HEK293T (cell line): ENCODE results near the gene LPIN1.

ENCODE experiments used
- ARNT ChIP-seq: fragments of 450-650 bp; IDR thresholded peaks from 2 replicates; pipeline ENCODE4 v1.6.1; 2017; ENCODE audit warnings: mild to moderate bottlenecking
- BHLHE40 ChIP-seq: fragments of 450-650 bp; IDR thresholded peaks from 2 replicates; pipeline ENCODE4 v1.6.1; 2016; ENCODE audit warnings: mild to moderate bottlenecking, moderate library complexity, borderline replicate concordance
- CTBP1 ChIP-seq: fragments of 450-650 bp; IDR thresholded peaks from 2 replicates; pipeline ENCODE4 v1.6.1; 2016; ENCODE audit warnings: borderline replicate concordance
- ELF4 ChIP-seq: fragments of 450-650 bp; IDR thresholded peaks from 2 replicates; pipeline ENCODE4 v1.6.1; 2017; ENCODE audit warnings: antibody characterized with exemption
- FOXA1 ChIP-seq: fragments of 450-650 bp; IDR thresholded peaks from 2 replicates; pipeline ENCODE4 v1.6.1; 2016; ENCODE audit warnings: mild to moderate bottlenecking
- FOXK2 ChIP-seq: fragments of 450-650 bp; IDR thresholded peaks from 2 replicates; pipeline ENCODE4 v1.6.1; 2016; ENCODE audit warnings: mild to moderate bottlenecking
- FOXM1 ChIP-seq: fragments of 450-650 bp; IDR thresholded peaks from 2 replicates; pipeline ENCODE4 v1.6.1; 2017; ENCODE audit warnings: mild to moderate bottlenecking, borderline replicate concordance
- HDGF ChIP-seq: fragments of 450-650 bp; IDR thresholded peaks from 2 replicates; pipeline ENCODE4 v1.6.1; 2017; ENCODE audit warnings: antibody characterized with exemption, borderline replicate concordance
- L3MBTL2 ChIP-seq: fragments of 450-650 bp; conservative IDR thresholded peaks from 2 replicates; pipeline ENCODE4 v1.6.1; 2016; ENCODE audit warnings: mild to moderate bottlenecking
- LEF1 ChIP-seq: fragments of 450-650 bp; IDR thresholded peaks from 2 replicates; pipeline ENCODE4 v1.6.1; 2017; ENCODE audit warnings: mild to moderate bottlenecking, borderline replicate concordance
- SP1 ChIP-seq: fragments of 450-650 bp; IDR thresholded peaks from 2 replicates; pipeline ENCODE4 v1.6.1; 2017
- SUZ12 ChIP-seq: fragments of 450-650 bp; IDR thresholded peaks from 2 replicates; pipeline ENCODE4 v1.6.1; 2016; ENCODE audit warnings: mild to moderate bottlenecking
- TF ChIP-seq, protein P1 (sequence below): fragments of 450-650 bp; IDR thresholded peaks from 2 replicates; pipeline ENCODE4 v1.6.1; 2016

DNA sequence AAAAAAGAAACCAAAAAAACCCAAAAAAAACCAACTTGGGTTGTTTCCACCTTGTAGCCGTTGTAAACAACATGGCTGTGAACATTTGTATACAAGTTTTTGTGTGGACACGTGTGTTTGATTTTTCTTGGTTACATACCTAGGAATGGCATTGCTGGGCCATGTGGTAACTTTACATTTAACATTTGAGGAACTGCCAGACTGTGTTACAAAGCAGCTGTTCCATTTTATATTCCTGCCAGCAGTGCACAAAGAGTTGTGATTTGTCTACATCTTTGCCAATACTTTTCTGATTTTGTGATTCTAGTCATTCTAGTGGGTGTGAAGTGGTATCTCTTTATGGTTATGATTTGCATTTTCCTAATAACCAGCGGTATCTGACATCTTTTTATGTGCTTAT is 22.5 kb downstream of the LPIN1 start:
- TF ChIP-seq SUZ12 (no peak), ELF4 (no peak), HDGF (no peak), L3MBTL2 (no peak), ARNT (no peak), SP1 (no peak), LEF1 (no peak), FOXM1 (no peak), FOXA1 (no peak), BHLHE40 (no peak), CTBP1 (no peak), FOXK2 (no peak)
- TF ChIP-seq, protein P1, sequence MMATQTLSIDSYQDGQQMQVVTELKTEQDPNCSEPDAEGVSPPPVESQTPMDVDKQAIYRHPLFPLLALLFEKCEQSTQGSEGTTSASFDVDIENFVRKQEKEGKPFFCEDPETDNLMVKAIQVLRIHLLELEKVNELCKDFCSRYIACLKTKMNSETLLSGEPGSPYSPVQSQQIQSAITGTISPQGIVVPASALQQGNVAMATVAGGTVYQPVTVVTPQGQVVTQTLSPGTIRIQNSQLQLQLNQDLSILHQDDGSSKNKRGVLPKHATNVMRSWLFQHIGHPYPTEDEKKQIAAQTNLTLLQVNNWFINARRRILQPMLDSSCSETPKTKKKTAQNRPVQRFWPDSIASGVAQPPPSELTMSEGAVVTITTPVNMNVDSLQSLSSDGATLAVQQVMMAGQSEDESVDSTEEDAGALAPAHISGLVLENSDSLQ = no peak
